Activated naive CD4-positive, alpha-beta T cell treated with anti-CD3 and anti-CD28 coated beads, Interleukin-2, amount 10 ng/mL, durations not matched to agents 7 days and 5 days (primary cell): ENCODE results near the gene BCAS3.
"Not testable (repeated sequence)": the region's sequence is repeated elsewhere in the genome, so short reads cannot be mapped to it uniquely, and the experiment has no call there.

ENCODE experiments used
- CTCF ChIA-PET: fragments of 350-600 bp; sonication (Branson Sonifier 250); formaldehyde crosslinking; loops from one replicate; lab custom pipeline; 2021; ENCODE audit warnings: antibody characterized with exemption; lab: Charles Lee
- DNase-seq: peaks from one replicate; pipeline ENCODE4 v3.0.0-alpha.2; 2020
- H3K27ac Mint-ChIP-seq: one replicate; pipeline ENCODE4 v1.8.0; 2021; ENCODE audit warnings: mild to moderate bottlenecking, moderate library complexity, mixed read lengths
- H3K27me3 Mint-ChIP-seq: one replicate; pipeline ENCODE4 v1.8.0; 2021; ENCODE audit warnings: mild to moderate bottlenecking, mixed read lengths
- H3K36me3 Mint-ChIP-seq: one replicate; pipeline ENCODE4 v1.8.0; 2021; ENCODE audit warnings: mixed read lengths
- H3K4me1 Mint-ChIP-seq: one replicate; pipeline ENCODE4 v1.8.0; 2021; ENCODE audit warnings: mixed read lengths
- H3K4me3 Mint-ChIP-seq: one replicate; pipeline ENCODE4 v1.8.0; 2021; ENCODE audit warnings: mild to moderate bottlenecking, moderate library complexity, mixed read lengths
- H3K9me3 Mint-ChIP-seq: one replicate; pipeline ENCODE4 v1.8.0; 2021; ENCODE audit warnings: mixed read lengths

The BCAS3 gene

GRCh38 chr17:61244988-61245387, 567.3 kb downstream of the BCAS3 start:
- DNase-seq, H3K27me3 Mint-ChIP-seq, H3K4me3 Mint-ChIP-seq, H3K27ac Mint-ChIP-seq, CTCF ChIA-PET, H3K9me3 Mint-ChIP-seq, H3K4me1 Mint-ChIP-seq, H3K36me3 Mint-ChIP-seq: not testable (repeated sequence)

GRCh38 chr17:61245706-61246135, 568.1 kb downstream of the BCAS3 start:
- H3K4me3 Mint-ChIP-seq = no peak overlapping the region
- H3K36me3 Mint-ChIP-seq = no peaks in the 10 kb centered on the region
- CTCF ChIA-PET = no interaction called here
- H3K4me1 Mint-ChIP-seq = peaks cover 6% of the 10 kb centered on the region
- DNase-seq = no peak
- peaks cover 2% of the 10 kb centered on the region for H3K9me3 Mint-ChIP-seq
- H3K27ac Mint-ChIP-seq = no peak overlapping the region
- H3K27me3 Mint-ChIP-seq = no peaks in the 10 kb centered on the region

GRCh38 chr17:61247439-61247838, 569.8 kb downstream of the BCAS3 start:
- Mint-ChIP-seq H3K27ac (no peak overlapping the region), H3K27me3 (no peaks in the 10 kb centered on the region), H3K9me3 (peaks cover 2% of the 10 kb centered on the region), H3K4me3 (no peak overlapping the region), H3K4me1 (peaks cover 14% of the 10 kb centered on the region), H3K36me3 (no peaks in the 10 kb centered on the region)
- CTCF ChIA-PET = no interaction called here
- no peak for DNase-seq

GRCh38 chr17:61248399-61248798, 570.7 kb downstream of the BCAS3 start:
- no peak for DNase-seq
- CTCF ChIA-PET = no interaction called here
- Mint-ChIP-seq H3K27ac (no peak overlapping the region), H3K4me3 (no peak overlapping the region), H3K9me3 (no peaks in the 10 kb centered on the region), H3K27me3 (no peaks in the 10 kb centered on the region), H3K4me1 (peaks cover 14% of the 10 kb centered on the region), H3K36me3 (no peaks in the 10 kb centered on the region)

- H3K36me3 Mint-ChIP-seq = no peaks in the 10 kb centered on the region
- H3K27me3 Mint-ChIP-seq = no peaks in the 10 kb centered on the region
- H3K4me1 Mint-ChIP-seq = peaks cover 18% of the 10 kb centered on the region
- CTCF ChIA-PET = no interaction called here
- no peaks in the 10 kb centered on the region for H3K9me3 Mint-ChIP-seq
- DNase-seq = no peak
- H3K4me3 Mint-ChIP-seq = no peak overlapping the region
- H3K27ac Mint-ChIP-seq = no peak overlapping the region
Observed at GRCh38 chr17:61249649-61250299, 572.1 kb downstream of the BCAS3 start.

- H3K36me3 Mint-ChIP-seq = no peaks in the 10 kb centered on the region
- H3K4me3 Mint-ChIP-seq = no peak overlapping the region
- H3K4me1 Mint-ChIP-seq = peaks cover 24% of the 10 kb centered on the region
- CTCF ChIA-PET = no interaction called here
- H3K27me3 Mint-ChIP-seq = peaks cover 4% of the 10 kb centered on the region
- no peaks in the 10 kb centered on the region for H3K9me3 Mint-ChIP-seq
- no peak overlapping the region for H3K27ac Mint-ChIP-seq
- no peak for DNase-seq
Observed at GRCh38 chr17:61250335-61250890, 572.8 kb downstream of the BCAS3 start.

GRCh38 chr17:61251939-61252865, 574.6 kb downstream of the BCAS3 start:
- no peak for DNase-seq
- Mint-ChIP-seq H3K9me3 (no peaks in the 10 kb centered on the region), H3K4me1 (peaks cover 24% of the 10 kb centered on the region), H3K36me3 (no peaks in the 10 kb centered on the region), H3K27ac (no peak overlapping the region), H3K4me3 (no peak overlapping the region), H3K27me3 (peaks cover 4% of the 10 kb centered on the region)
- CTCF ChIA-PET = interaction anchor here (0.8 kb wide), 1 partner anchor 62 kb away, joined by 3 read pairs; no protein-coding TSS in a partner anchor

GRCh38 chr17:61253362-61253761, 575.7 kb downstream of the BCAS3 start:
- CTCF ChIA-PET = no interaction called here
- Mint-ChIP-seq H3K9me3 (no peaks in the 10 kb centered on the region), H3K36me3 (no peaks in the 10 kb centered on the region), H3K27me3 (peaks cover 4% of the 10 kb centered on the region), H3K27ac (no peak overlapping the region), H3K4me1 (peaks cover 24% of the 10 kb centered on the region), H3K4me3 (no peak overlapping the region)
- no peak for DNase-seq

- H3K9me3 Mint-ChIP-seq = no peaks in the 10 kb centered on the region
- CTCF ChIA-PET = no interaction called here
Observed at GRCh38 chr17:61253937-61254574, 576.4 kb downstream of the BCAS3 start.

GRCh38 chr17:61254904-61255303, 577.3 kb downstream of the BCAS3 start:
- no peaks in the 10 kb centered on the region for H3K9me3 Mint-ChIP-seq
- CTCF ChIA-PET = no interaction called here
- DNase-seq = no peak
- no peaks in the 10 kb centered on the region for H3K36me3 Mint-ChIP-seq
- H3K27ac Mint-ChIP-seq = no peak overlapping the region
- H3K27me3 Mint-ChIP-seq = peaks cover 4% of the 10 kb centered on the region
- peaks cover 24% of the 10 kb centered on the region for H3K4me1 Mint-ChIP-seq
- no peak overlapping the region for H3K4me3 Mint-ChIP-seq

More at GRCh38 chr17:61253937-61254574, 576.4 kb downstream of the BCAS3 start:
- no peak for DNase-seq
- Mint-ChIP-seq H3K4me3 (no peak overlapping the region), H3K27ac (no peak overlapping the region), H3K4me1 (peaks cover 24% of the 10 kb centered on the region), H3K27me3 (peaks cover 4% of the 10 kb centered on the region), H3K36me3 (no peaks in the 10 kb centered on the region)

GRCh38 chr17:61255647-61256046, 578.0 kb downstream of the BCAS3 start:
- H3K27ac Mint-ChIP-seq = no peak overlapping the region
- no peak overlapping the region for H3K4me3 Mint-ChIP-seq
- peaks cover 4% of the 10 kb centered on the region for H3K27me3 Mint-ChIP-seq
- no peaks in the 10 kb centered on the region for H3K9me3 Mint-ChIP-seq
- CTCF ChIA-PET = no interaction called here
- no peaks in the 10 kb centered on the region for H3K36me3 Mint-ChIP-seq
- no peak for DNase-seq
- H3K4me1 Mint-ChIP-seq = peaks cover 18% of the 10 kb centered on the region

- no peak for DNase-seq
- Mint-ChIP-seq H3K4me3 (no peak overlapping the region), H3K9me3 (no peaks in the 10 kb centered on the region), H3K27ac (no peak overlapping the region), H3K36me3 (no peaks in the 10 kb centered on the region), H3K27me3 (peaks cover 4% of the 10 kb centered on the region), H3K4me1 (peaks cover 7% of the 10 kb centered on the region)
- CTCF ChIA-PET = interaction anchor here (1.2 kb wide), 1 partner anchor 9 kb away, joined by 3 read pairs; no protein-coding TSS in a partner anchor
Observed at GRCh38 chr17:61259360-61259759, 581.7 kb downstream of the BCAS3 start.

GRCh38 chr17:61260071-61260797, 582.6 kb downstream of the BCAS3 start:
- no peaks in the 10 kb centered on the region for H3K27me3 Mint-ChIP-seq
- no peaks in the 10 kb centered on the region for H3K9me3 Mint-ChIP-seq
- CTCF ChIA-PET = no interaction called here
- H3K36me3 Mint-ChIP-seq = no peaks in the 10 kb centered on the region
- H3K27ac Mint-ChIP-seq = no peak overlapping the region
- peaks cover 1% of the 10 kb centered on the region for H3K4me1 Mint-ChIP-seq
- H3K4me3 Mint-ChIP-seq = no peak overlapping the region
- DNase-seq = no peak
